Fibroblast of gingiva (primary cell): ENCODE measurements around the gene HAND2.
A peak's percentile ranks its signal among the peaks of the same experiment; 100 is the strongest.

Experiments used
- DNase-seq: peaks from one replicate; pipeline ENCODE4 v3.0.0-alpha.2; 2011; ENCODE audit warnings: low read depth

Gene HAND2

GRCh38 chr4:173519111-173520101 is 10.6 kb downstream of the HAND2 start:
- DNase-seq = no peak

- DNase-seq = no peak
These were observed 11.5 kb downstream of the HAND2 start for GRCh38 chr4:173518425-173519102.

- DNase-seq = no peak
These were observed 12.1 kb downstream of the HAND2 start for GRCh38 chr4:173517781-173518424.

GRCh38 chr4:173516621-173517524 is 13.2 kb downstream of the HAND2 start:
- DNase-seq = no peak

- DNase-seq = no peak
These were observed 14.6 kb downstream of the HAND2 start for GRCh38 chr4:173515458-173515857.

GRCh38 chr4:173514641-173515217 is 15.3 kb downstream of the HAND2 start:
- DNase-seq = no peak

GRCh38 chr4:173513651-173514050 is 16.4 kb downstream of the HAND2 start:
- DNase-seq = no peak

GRCh38 chr4:173511787-173512361 is 18.2 kb downstream of the HAND2 start:
- DNase-seq = no peak

DNA sequence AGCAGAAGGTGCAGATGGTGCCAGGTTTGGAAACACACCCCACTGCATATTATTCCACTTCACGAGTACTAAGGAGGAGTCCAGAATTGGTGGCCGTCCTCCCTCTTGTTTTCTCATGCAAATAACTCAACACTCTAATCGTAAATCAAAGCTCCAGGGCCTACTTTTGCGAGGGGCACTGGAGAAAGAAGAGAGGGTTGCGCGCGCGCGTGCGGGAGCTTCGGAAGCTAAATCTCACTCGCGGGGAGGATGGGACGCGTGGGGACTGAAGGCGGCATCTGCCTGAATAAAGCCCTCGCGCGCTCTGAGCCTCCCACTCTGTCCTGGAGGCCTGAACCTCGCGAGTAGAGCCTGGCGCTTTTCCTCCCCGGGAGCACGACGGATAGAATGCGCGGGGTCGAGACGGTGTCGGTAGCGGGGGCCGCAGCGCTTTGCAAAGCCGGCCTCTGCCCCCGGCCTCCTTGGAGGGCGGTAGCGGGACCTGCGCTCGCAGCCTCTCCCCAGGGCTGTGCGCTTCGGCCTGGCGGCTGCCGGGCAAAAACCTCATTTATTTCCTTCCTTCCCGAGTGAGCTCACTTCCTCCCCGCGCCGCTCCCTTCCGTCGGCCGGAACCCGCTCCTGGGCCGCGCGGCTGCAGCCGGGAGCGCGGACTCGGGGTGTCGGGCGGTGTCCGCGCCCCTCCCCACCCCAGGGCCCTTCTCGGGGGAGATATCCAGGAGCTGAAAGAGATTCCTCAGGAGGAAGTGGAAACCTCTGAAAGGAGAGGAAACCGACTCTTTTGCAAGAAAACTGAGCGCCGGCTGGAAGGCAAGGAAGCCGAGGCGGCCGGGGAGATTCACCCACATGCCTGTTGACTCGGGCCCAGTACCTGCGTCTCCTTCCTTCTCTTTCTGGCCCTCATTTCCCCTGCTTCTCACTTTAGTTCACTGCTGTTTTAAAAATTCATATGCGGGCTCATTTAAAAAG is 20.7 kb downstream of the HAND2 start:
- peak; percentile 26 for DNase-seq

GRCh38 chr4:173508386-173509035 is 21.5 kb downstream of the HAND2 start:
- no peak for DNase-seq

DNA sequence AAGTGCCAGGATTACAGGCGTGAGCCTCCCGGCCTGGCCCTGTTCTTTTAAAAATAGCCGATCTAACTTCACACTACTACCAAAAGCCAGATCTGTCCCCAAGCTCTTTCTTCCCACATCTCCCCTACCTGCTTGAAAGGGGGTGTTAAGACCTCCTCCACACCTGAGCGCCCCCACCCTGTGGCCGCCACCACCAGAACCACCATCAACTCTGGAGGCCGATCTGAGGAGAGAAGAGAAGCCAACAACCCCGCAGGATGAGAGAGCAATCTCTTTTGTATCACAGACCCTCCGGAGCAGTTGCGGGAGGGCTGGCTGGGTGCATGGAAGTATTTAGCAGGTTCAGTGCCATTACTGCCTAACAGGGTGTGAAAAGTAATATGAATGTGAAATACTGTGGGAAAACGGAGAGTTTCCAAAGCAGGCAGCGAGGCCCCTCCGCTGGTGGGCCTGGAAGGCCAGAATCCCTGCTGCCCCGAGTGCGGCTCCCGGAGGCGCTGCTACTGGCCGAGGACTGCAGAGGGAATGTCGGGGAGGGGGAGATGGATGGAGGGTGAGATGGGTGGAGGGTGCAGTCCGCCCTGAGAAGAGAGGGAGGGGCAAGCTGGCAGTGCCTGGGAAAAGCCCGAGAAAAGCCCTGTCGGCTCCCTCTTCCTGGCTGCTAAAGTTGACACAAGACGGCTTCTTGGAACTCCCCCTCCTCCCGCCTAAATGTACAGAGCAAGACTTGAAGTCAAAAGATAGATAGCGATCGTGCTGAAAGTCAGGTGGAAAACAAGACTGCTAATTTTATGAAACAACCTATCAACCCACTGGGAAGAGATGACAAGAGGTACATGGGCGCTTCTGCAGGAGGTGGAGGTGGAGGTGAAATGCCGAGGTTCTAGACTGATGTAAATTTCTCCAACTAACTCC is 22.3 kb downstream of the HAND2 start:
- DNase-seq = no peak

DNA sequence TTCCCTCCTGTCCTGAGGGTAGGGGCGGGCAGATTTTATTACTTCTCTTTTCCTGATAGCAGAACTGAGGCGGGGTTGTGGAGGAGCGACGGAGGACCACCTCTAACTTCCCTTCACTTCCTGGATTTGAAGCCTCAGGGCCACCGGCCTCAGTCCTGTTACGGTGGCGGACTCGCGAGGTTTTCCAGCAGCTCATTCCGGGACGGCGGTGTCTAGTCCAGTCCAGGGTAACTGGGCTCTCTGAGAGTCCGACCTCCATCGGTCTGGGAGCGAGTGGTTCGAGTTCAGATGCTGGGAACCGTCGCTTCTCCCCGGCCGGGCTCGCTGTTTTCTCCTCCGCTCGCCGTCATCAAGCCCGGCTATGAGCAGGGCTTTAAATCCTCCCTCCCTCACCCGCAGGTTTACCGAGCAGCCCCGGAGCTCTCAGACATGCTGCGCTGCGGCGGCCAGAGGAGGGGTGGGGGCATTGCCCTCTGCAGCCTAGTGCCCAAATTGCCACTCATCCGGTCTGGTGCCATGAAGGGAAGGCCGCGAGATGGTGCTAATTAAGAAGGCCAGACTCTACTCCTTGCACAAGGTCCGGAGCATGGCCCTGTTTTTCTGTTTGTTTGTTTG is 23.3 kb downstream of the HAND2 start:
- DNase-seq = no peak

DNA sequence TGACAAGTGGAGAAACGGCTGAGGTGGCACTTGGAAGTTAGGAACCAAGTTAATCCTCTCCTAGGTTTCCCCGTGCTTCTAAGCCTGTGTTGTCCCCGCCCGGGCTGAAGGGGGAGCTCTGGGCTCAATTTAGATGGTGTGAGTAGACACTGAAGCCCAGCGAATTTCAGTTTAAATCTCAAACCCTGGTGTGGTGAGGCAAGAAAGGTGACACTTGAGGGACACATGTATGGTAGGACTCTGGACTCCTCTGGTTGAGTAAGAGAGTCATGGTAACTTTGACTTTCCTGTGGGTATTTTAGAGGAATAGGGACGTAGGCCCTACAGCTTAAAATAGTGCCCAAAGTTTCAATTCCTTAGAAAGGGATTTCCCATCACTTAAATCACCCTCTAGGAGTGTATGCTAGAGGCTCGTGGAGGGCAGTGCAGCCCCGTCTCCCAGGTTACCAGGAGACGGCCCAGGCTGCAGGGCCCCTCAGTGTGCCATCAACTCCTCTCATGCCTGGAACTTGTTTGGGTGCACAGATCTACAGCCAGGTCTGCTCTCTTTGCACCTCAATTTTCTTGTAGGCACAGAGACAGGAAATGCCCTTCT is 24.0 kb downstream of the HAND2 start:
- DNase-seq = peak; percentile 23

- DNase-seq = no peak
These were observed 25.9 kb downstream of the HAND2 start for GRCh38 chr4:173504181-173504503.

DNA sequence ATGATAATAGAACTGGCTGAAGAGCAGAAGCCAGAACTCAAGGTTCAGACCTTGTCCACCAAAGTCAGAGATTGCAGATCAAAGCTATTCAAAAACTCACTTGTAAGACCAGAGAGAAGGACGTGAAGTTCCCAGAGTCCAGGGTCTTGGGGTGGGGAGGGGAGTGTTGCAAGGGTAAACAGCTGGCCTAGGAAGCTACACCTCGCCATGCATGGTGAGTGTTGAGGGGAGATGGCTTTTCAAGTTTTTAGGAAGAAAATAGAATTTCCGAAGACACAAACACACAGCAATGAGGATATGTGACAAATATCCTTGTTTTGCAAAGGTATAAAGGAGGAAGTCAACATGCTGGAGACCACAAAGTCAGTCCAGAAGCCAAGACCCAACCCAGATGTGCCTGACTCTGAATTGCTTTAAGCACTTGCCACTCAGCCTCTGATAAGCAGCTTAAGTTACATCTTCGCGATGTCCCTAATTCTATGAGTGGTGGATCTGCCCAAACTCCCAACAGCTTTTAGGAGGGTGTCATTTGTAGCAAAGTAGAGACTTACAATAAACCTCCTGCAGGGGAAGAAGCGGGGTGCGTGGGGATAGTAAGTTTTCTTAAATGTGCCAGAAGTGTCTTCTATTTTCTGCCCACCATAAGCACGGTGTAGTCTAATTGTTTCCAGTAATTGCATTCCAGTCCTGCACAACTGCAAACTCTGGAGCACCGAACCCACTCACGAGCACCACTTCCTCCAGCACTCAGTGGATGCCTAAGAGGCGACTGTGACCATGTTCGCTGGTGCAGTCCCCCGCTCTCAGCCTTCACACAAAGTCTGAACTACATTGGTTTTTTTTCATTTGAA is 26.5 kb downstream of the HAND2 start:
- no peak for DNase-seq

DNA sequence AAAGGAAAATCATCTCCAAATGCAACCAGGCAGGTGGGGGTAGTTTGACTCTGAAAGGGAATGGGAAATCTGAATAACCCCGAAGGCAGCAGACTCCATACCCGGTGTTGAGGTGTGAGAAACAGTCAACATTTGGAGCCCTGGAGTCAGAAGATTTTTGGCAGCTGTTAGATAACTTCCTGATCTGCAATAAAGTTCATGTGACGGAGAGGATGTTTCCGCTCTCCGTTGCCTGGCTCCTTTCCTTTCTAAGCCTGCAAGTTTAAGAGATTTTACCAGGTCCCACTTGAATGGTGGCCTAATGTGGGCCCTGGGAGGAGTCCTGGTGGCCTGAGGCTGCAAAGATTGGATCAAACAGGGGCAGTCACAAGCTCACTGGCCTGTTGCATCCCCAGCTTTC is 27.7 kb downstream of the HAND2 start:
- DNase-seq = no peak
